Endothelial cell of umbilical vein (primary cell): ENCODE measurements around the gene CNTN5. TPM values are rescaled to one million over a fixed set of nuclear protein-coding genes. Genes with fewer than 3 reads are reported as not detected.
"Not testable (repeated sequence)": the region's sequence is repeated elsewhere in the genome, so short reads cannot be mapped to it uniquely, and the experiment has no call there.

Source experiments
- BruUV-seq: library from RNA; stranded (reverse); fragments of 400-500 nt; replicated peaks from 2 replicates; lab custom pipeline; 2021; lab: Mats Ljungman, UMichigan
- CTCF ChIA-PET: fragments of 300-600, 350-600 bp; sonication (Branson Sonifier 250); formaldehyde crosslinking; loops from one replicate; lab custom pipeline; 2021; ENCODE audit warnings: antibody characterized with exemption, inconsistent platforms; lab: Charles Lee
- POLR2A ChIA-PET: fragments of 300-600, 350-600 bp; sonication (Branson Sonifier 250); formaldehyde crosslinking; loops from one replicate; lab custom pipeline; 2021; ENCODE audit warnings: antibody characterized with exemption, inconsistent platforms; lab: Charles Lee
- DNase-seq: peaks from one replicate; pipeline ENCODE4 v3.0.0-alpha.2; 2011; ENCODE audit warnings: low read depth, low spot score
- FAIRE-seq: peaks from 2 replicates; lab custom pipeline; 2011; peaks lifted over from hg19 to GRCh38; lab: Jason Lieb, UNC
- H2AFZ ChIP-seq: 2 replicates; pipeline ENCODE4 v1.6.0; 2012; ENCODE audit warnings: low read depth, low read length, control low read depth, inconsistent platforms
- H3K27ac ChIP-seq: 2 replicates; pipeline ENCODE4 v1.5.1; 2011; ENCODE audit warnings: low read depth, mild to moderate bottlenecking, control low read depth, low read length, moderate library complexity; ENCODE audit not compliant: insufficient read depth
- H3K27me3 ChIP-seq, 2 experiments: 2 replicates each; pipeline versions ENCODE4 v1.6.0 to v1.6.1; 2011; ENCODE audit warnings: low read length in 2 of 2, mixed read lengths in 1 of 2; ENCODE audit not compliant: control insufficient read depth in 2 of 2, insufficient read depth in 2 of 2
- H3K36me3 ChIP-seq, 2 experiments: 2 replicates in 1 of 2; 3 replicates in 1 of 2; pipeline ENCODE4 v1.5.1; 2011; ENCODE audit warnings: low read length in 2 of 2, mild to moderate bottlenecking in 1 of 2, moderate library complexity in 1 of 2; ENCODE audit not compliant: control insufficient read depth in 2 of 2, insufficient read depth in 2 of 2; ENCODE audit errors: extremely low read depth in 1 of 2
- H3K4me1 ChIP-seq: 3 replicates; pipeline ENCODE4 v1.5.1; 2011; ENCODE audit warnings: mild to moderate bottlenecking, low read length; ENCODE audit not compliant: control insufficient read depth, insufficient read depth; ENCODE audit errors: extremely low read depth
- H3K4me2 ChIP-seq: 2 replicates; pipeline ENCODE4 v1.6.1; 2011; ENCODE audit warnings: low read length, control low read depth, mixed read lengths; ENCODE audit not compliant: insufficient read depth
- H3K4me3 ChIP-seq, 3 experiments: fragments of 200-600 bp in 1 of 3; sonication (generic), shearing (Covaris generic) in 1 of 3; replicated peaks in 1 of 3; 2 replicates each; pipeline ENCODE4 v1.5.1; 2011 to 2016; ENCODE audit warnings: control low read depth in 3 of 3, low read length in 3 of 3, mild to moderate bottlenecking in 2 of 3, inconsistent platforms in 1 of 3, low read depth in 1 of 3, moderate library complexity in 1 of 3; ENCODE audit not compliant: insufficient read depth in 1 of 3
- H3K79me2 ChIP-seq: 2 replicates; pipeline ENCODE4 v1.6.0; 2012; ENCODE audit warnings: low read length, inconsistent platforms; ENCODE audit not compliant: control insufficient read depth, insufficient read depth
- H3K9ac ChIP-seq: replicated peaks from 2 replicates; pipeline ENCODE3; 2011; ENCODE audit warnings: low read length, control low read depth; ENCODE audit not compliant: insufficient read depth; ENCODE audit errors: extremely low read depth
- H3K9me1 ChIP-seq: replicated peaks from 3 replicates; pipeline ENCODE4 v1.6.0; 2011; ENCODE audit warnings: mild to moderate bottlenecking, low read length; ENCODE audit not compliant: control insufficient read depth, insufficient read depth; ENCODE audit errors: extremely low read depth
- H3K9me3 ChIP-seq: replicated peaks from 2 replicates; pipeline ENCODE4 v1.5.1; 2012; ENCODE audit warnings: low read length, inconsistent platforms; ENCODE audit not compliant: control insufficient read depth, insufficient read depth
- H4K20me1 ChIP-seq: replicated peaks from 2 replicates; pipeline ENCODE3; 2011; ENCODE audit warnings: mild to moderate bottlenecking, low read length; ENCODE audit not compliant: control insufficient read depth, insufficient read depth; ENCODE audit errors: extremely low read depth
- EZH2 ChIP-seq: IDR thresholded peaks from 2 replicates; pipeline ENCODE4 v1.6.1; 2012; ENCODE audit warnings: borderline replicate concordance, low read depth, mild to moderate bottlenecking, moderate library complexity, low read length, inconsistent platforms; ENCODE audit not compliant: severe bottlenecking
- FOS ChIP-seq: IDR thresholded peaks from 2 replicates; pipeline ENCODE4 v1.6.1; 2011; ENCODE audit warnings: mild to moderate bottlenecking, low read length, moderate library complexity, borderline replicate concordance; ENCODE audit not compliant: insufficient read depth
- GATA2 ChIP-seq: IDR thresholded peaks from 2 replicates; pipeline ENCODE4 v1.7.0; 2011; ENCODE audit warnings: low read depth, mild to moderate bottlenecking, moderate library complexity, mixed read lengths, low read length; ENCODE audit not compliant: insufficient read length, insufficient read depth
- JUN ChIP-seq: IDR thresholded peaks from 2 replicates; pipeline ENCODE4 v1.6.1; 2011; ENCODE audit warnings: borderline replicate concordance, low read depth; ENCODE audit not compliant: insufficient read length, insufficient read depth
- MYC ChIP-seq: IDR thresholded peaks from one replicate; pipeline ENCODE4 v1.6.1; 2011; ENCODE audit warnings: mild to moderate bottlenecking, low read depth, low read length
- POLR2A ChIP-seq: IDR thresholded peaks from 2 replicates; pipeline ENCODE4 v1.6.1; 2012; ENCODE audit warnings: low read depth, mild to moderate bottlenecking, control low read depth, low read length
- POLR2AphosphoS5 ChIP-seq: IDR thresholded peaks from 2 replicates; pipeline ENCODE4 v1.6.1; 2012; ENCODE audit warnings: low read depth, mild to moderate bottlenecking, control low read depth, low read length, moderate library complexity; ENCODE audit not compliant: insufficient read depth
- dilution Hi-C: fragments of 300-500 bp; cut with MboI; formaldehyde crosslinking; loops from one replicate; pipeline ENCODE4 v1.15.0; 2019; ENCODE audit warnings: low sequenced_read_pairs; ENCODE audit not compliant: extremely low pct_ligation_motif_present
- intact Hi-C: fragments of 100-400 bp; cut with micrococcal nuclease; formaldehyde crosslinking; loops from one replicate; pipeline ENCODE4 v1.10.0; 2022
- polyA plus RNA-seq, 4 experiments: library from polyadenylated mRNA; depleted of rRNA in 3 of 4; stranded (reverse) in 3 of 4; unstranded in 1 of 4; fragments of >200 nt; gene quantifications; 2 replicates each; pipeline versions ENCODE4 v1.2.1 to v1.2.3, GENCODE V29; 2011 to 2012; ENCODE audit warnings: missing spikeins in 1 of 4
- total RNA-seq: library from RNA; stranded (reverse); gene quantifications from 2 replicates; pipeline ENCODE4 v1.2.3, GENCODE V29; 2021
- TF ChIP-seq, protein P1 (sequence below), 2 donors: IDR thresholded peaks; 1 replicate in 1 of 2; 2 replicates in 1 of 2; pipeline ENCODE4 v1.5.1; 2011; ENCODE audit warnings: low read length in 2 of 2, mild to moderate bottlenecking in 2 of 2, moderate library complexity in 2 of 2, control low read depth in 1 of 2, inconsistent platforms in 1 of 2, low read depth in 1 of 2; ENCODE audit not compliant: insufficient read depth in 1 of 2; ENCODE audit errors: extremely low read depth in 1 of 2
- TF ChIP-seq, protein P2 (sequence below): IDR thresholded peaks from 2 replicates; pipeline ENCODE4 v1.6.1; 2011; ENCODE audit not compliant: insufficient read depth, insufficient read length

CNTN5 gene
- total and polyA plus RNA-seq, 2 donors (not counting 3 experiments of a cell fraction or from before 2014, with no cell fraction given): not detected

DNA sequence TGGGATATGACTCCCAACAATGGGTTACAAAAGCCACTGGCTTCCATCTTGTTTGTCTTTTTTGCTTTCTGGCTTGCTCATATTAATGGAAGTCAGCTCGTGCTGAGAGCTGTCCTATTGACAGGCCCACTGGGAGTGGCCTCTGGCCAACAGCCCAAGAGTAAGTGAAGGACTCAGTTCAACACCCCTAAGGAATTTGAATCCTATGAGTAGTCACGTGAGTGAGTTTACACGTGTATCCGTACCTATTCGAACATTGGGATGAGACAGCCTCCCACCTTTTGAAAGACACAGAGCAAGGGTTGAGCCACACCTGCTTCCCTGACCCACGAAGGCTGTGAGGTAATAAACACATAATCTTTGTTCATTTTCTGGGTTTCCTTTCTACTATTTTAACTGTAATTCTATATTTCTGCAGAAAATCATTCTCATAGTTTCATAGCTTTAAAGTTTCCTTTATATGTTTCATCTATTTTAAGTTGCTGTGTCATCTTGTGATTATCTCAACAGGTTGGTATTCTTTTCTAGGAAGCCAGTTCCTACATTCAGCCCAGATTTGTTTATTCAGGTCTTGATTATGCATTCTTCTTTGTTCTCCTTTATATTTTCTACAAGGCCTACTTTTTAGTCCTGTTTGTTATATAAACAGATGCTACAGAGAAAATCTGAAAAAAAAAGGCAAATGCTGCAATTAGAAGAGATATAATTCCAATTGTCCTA lies 802.3 kb downstream of the CNTN5 start:
- intact Hi-C loops: no loop called here
- Histone ChIP-seq H3K9me3 (no peaks in the 10 kb centered on the region), H3K4me2 (no peak overlapping the region), H3K9ac (no peak overlapping the region), H2AFZ (no peak overlapping the region), H3K9me1 (peaks cover 2% of the 10 kb centered on the region), H3K27ac (no peak overlapping the region), H4K20me1 (no peaks in the 10 kb centered on the region), H3K27me3 (no peaks in the 10 kb centered on the region), H3K79me2 (no peaks in the 10 kb centered on the region), H3K4me3 (no peak overlapping the region), H3K4me1 (no peaks in the 10 kb centered on the region), H3K36me3 (no peaks in the 10 kb centered on the region)
- dilution Hi-C loops: no loop called here
- ChIA-PET CTCF (interaction anchor here (0.6 kb wide), 1 partner anchor 1602 kb away, joined by 3 read pairs; no protein-coding TSS in a partner anchor), POLR2A (no interaction called here)
- BruUV-seq: no TSS peak
- DNase-seq (no peak), FAIRE-seq (no peak)
- TF ChIP-seq JUN (no peak), POLR2A (no peak), POLR2AphosphoS5 (no peak), EZH2 (no peak), GATA2 (no peak), FOS (no peak), MYC (no peak)
- TF ChIP-seq, protein P1, sequence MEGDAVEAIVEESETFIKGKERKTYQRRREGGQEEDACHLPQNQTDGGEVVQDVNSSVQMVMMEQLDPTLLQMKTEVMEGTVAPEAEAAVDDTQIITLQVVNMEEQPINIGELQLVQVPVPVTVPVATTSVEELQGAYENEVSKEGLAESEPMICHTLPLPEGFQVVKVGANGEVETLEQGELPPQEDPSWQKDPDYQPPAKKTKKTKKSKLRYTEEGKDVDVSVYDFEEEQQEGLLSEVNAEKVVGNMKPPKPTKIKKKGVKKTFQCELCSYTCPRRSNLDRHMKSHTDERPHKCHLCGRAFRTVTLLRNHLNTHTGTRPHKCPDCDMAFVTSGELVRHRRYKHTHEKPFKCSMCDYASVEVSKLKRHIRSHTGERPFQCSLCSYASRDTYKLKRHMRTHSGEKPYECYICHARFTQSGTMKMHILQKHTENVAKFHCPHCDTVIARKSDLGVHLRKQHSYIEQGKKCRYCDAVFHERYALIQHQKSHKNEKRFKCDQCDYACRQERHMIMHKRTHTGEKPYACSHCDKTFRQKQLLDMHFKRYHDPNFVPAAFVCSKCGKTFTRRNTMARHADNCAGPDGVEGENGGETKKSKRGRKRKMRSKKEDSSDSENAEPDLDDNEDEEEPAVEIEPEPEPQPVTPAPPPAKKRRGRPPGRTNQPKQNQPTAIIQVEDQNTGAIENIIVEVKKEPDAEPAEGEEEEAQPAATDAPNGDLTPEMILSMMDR (IDR thresholded peaks at IDR 0.05; ENCODE audit: extremely low read depth in 1 of 2, insufficient read depth in 1 of 2, low read depth in 1 of 2, low read length in 2 of 2): no peak
- TF ChIP-seq, protein P2, sequence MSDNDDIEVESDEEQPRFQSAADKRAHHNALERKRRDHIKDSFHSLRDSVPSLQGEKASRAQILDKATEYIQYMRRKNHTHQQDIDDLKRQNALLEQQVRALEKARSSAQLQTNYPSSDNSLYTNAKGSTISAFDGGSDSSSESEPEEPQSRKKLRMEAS: no peak

DNA sequence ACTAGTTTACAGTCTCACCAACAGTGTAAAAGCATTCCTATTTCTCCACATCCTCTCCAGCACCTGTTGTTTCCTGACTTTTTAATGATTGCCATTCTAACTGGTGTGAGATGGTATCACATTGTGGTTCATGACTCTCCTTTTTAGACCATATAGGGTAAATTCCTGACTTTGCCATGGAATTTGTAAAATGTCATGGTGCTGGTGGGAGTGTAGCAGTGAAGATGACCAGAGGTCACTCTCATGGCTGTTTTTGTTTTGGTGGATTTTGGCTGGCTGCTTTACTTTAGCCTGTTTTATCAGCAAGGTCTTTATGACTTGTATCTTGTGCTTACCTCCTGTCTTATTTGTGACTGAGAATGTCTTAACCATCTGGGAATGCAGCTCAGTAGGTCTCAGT lies 816.0 kb downstream of the CNTN5 start:
- H4K20me1 ChIP-seq, H3K9me1 ChIP-seq, BruUV-seq, H3K27ac ChIP-seq, H3K27me3 ChIP-seq, H3K9me3 ChIP-seq, CTCF ChIA-PET, H3K79me2 ChIP-seq, H3K9ac ChIP-seq, FAIRE-seq, POLR2A ChIA-PET, dilution Hi-C loops, H3K4me2 ChIP-seq, intact Hi-C loops, H3K4me3 ChIP-seq, DNase-seq, H3K36me3 ChIP-seq, H3K4me1 ChIP-seq, H2AFZ ChIP-seq: not testable (repeated sequence)
